Panc1 (cell line): ENCODE data around the gene SYN1. TPM values are rescaled to one million over a fixed set of nuclear protein-coding genes. Genes with fewer than 3 reads are reported as not detected.
A peak's percentile ranks its signal among the peaks of the same experiment; 100 is the strongest.

Experiments
- ATAC-seq: fragments of 200-7000 bp; cut with Tn5 transposase; 2 replicates; pipeline ENCODE4 v1.9.1; 2020; ENCODE audit warnings: mild to moderate bottlenecking, moderate library complexity
- BruUV-seq: library from RNA; stranded (reverse); fragments of 400-500 nt; replicated peaks from 2 replicates; lab custom pipeline; 2021; lab: Mats Ljungman, UMichigan
- CTCF ChIA-PET: fragments of 300-600 bp; sonication (Branson Sonifier 250); formaldehyde crosslinking; loops from one replicate; lab custom pipeline; 2022; ENCODE audit warnings: antibody characterized with exemption; lab: Charles Lee
- POLR2A ChIA-PET: fragments of 300-600 bp; sonication (Branson Sonifier 250); formaldehyde crosslinking; loops from one replicate; lab custom pipeline; 2022; ENCODE audit warnings: antibody characterized with exemption; lab: Charles Lee
- DNase-seq: peaks from one replicate; pipeline ENCODE4 v3.0.0-alpha.2; 2010; ENCODE audit warnings: low read depth, low spot score
- H3K27ac ChIP-seq: 2 replicates; pipeline ENCODE4 v1.5.1; 2011; ENCODE audit warnings: mild to moderate bottlenecking, low read length, inconsistent platforms
- H3K27me3 ChIP-seq: fragments of 200-500 bp; sonication (Bioruptor generic); 2 replicates; pipeline ENCODE4 v1.6.0; 2014; ENCODE audit warnings: low read length, inconsistent platforms; ENCODE audit not compliant: control insufficient read depth, insufficient read depth
- H3K36me3 ChIP-seq: fragments of 200-500 bp; sonication (Bioruptor generic); 2 replicates; pipeline ENCODE4 v1.5.1; 2014; ENCODE audit warnings: inconsistent platforms, mild to moderate bottlenecking, low read length, moderate library complexity; ENCODE audit not compliant: control insufficient read depth, insufficient read depth
- H3K4me1 ChIP-seq: 2 replicates; pipeline ENCODE4 v1.5.1; 2011; ENCODE audit warnings: inconsistent platforms, mild to moderate bottlenecking, low read length, moderate library complexity; ENCODE audit not compliant: control insufficient read depth, insufficient read depth
- H3K4me3 ChIP-seq, 2 experiments: 2 replicates each; pipeline ENCODE4 v1.5.1; 2011 to 2012; ENCODE audit warnings: low read depth in 2 of 2, low read length in 2 of 2, mild to moderate bottlenecking in 2 of 2, inconsistent platforms in 1 of 2, moderate library complexity in 1 of 2
- H3K9me3 ChIP-seq: fragments of 200-500 bp; sonication (Bioruptor generic); 2 replicates; pipeline ENCODE4 v1.5.1; 2014; ENCODE audit warnings: low read depth, mild to moderate bottlenecking, inconsistent platforms, low read length, moderate library complexity; ENCODE audit not compliant: control insufficient read depth, insufficient read depth
- CTCF ChIP-seq: fragments of 450-650 bp; IDR thresholded peaks from 2 replicates; pipeline ENCODE4 v1.5.1; 2017; ENCODE audit warnings: mild to moderate bottlenecking
- POLR2AphosphoS5 ChIP-seq: IDR thresholded peaks from 2 replicates; pipeline ENCODE4 v1.6.1; 2012; ENCODE audit warnings: mild to moderate bottlenecking, low read depth, low read length, moderate library complexity
- SIN3A ChIP-seq: IDR thresholded peaks from 2 replicates; pipeline ENCODE4 v1.6.1; 2012; ENCODE audit warnings: low read depth, mild to moderate bottlenecking, low read length, moderate library complexity, borderline replicate concordance; ENCODE audit not compliant: insufficient read depth
- in situ Hi-C: cut with HindIII; loops from 2 replicates; pipeline ENCODE4 v1.10.0; 2016; ENCODE audit warnings: low sequenced_read_pairs, low pct_unique_long_range_greater_than_20kb
- intact Hi-C: fragments of 100-400 bp; cut with micrococcal nuclease; formaldehyde crosslinking; loops from one replicate; pipeline ENCODE4 v1.10.0; 2022; ENCODE audit not compliant: unreplicated experiment
- total RNA-seq: library from RNA; stranded (reverse); gene quantifications from one replicate; pipeline ENCODE4 v1.2.1, GENCODE V29; 2021; ENCODE audit not compliant: unreplicated experiment
- TF ChIP-seq, protein P1 (sequence below), 2 experiments: IDR thresholded peaks; 2 replicates each; pipeline ENCODE4 v1.6.1; 2011 to 2012; ENCODE audit warnings: low read depth in 2 of 2, control low read depth in 1 of 2, low read length in 1 of 2, mild to moderate bottlenecking in 1 of 2, moderate library complexity in 1 of 2; ENCODE audit not compliant: insufficient read depth in 1 of 2

The SYN1 gene
- total RNA-seq, 1 experiment from 2014 or later, result 1.0 TPM

- 0 out of 2 replicates have a peak, but pooled peaks cover 5% of the 10 kb centered on the region for H3K4me1 ChIP-seq
- ChIA-PET CTCF (no interaction called here), POLR2A (no interaction called here)
- H3K9me3 ChIP-seq, result no peaks in the 10 kb centered on the region
- intact Hi-C loops (no loop called here), in situ Hi-C loops (no loop called here)
- no peaks in the 10 kb centered on the region for H3K27me3 ChIP-seq
- H3K27ac ChIP-seq, result no peak overlapping the region
- TF ChIP-seq SIN3A (no peak), POLR2AphosphoS5 (no peak), CTCF (peak; percentile 45)
- TF ChIP-seq, protein P1, sequence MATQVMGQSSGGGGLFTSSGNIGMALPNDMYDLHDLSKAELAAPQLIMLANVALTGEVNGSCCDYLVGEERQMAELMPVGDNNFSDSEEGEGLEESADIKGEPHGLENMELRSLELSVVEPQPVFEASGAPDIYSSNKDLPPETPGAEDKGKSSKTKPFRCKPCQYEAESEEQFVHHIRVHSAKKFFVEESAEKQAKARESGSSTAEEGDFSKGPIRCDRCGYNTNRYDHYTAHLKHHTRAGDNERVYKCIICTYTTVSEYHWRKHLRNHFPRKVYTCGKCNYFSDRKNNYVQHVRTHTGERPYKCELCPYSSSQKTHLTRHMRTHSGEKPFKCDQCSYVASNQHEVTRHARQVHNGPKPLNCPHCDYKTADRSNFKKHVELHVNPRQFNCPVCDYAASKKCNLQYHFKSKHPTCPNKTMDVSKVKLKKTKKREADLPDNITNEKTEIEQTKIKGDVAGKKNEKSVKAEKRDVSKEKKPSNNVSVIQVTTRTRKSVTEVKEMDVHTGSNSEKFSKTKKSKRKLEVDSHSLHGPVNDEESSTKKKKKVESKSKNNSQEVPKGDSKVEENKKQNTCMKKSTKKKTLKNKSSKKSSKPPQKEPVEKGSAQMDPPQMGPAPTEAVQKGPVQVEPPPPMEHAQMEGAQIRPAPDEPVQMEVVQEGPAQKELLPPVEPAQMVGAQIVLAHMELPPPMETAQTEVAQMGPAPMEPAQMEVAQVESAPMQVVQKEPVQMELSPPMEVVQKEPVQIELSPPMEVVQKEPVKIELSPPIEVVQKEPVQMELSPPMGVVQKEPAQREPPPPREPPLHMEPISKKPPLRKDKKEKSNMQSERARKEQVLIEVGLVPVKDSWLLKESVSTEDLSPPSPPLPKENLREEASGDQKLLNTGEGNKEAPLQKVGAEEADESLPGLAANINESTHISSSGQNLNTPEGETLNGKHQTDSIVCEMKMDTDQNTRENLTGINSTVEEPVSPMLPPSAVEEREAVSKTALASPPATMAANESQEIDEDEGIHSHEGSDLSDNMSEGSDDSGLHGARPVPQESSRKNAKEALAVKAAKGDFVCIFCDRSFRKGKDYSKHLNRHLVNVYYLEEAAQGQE (IDR thresholded peaks at IDR 0.05; ENCODE audit: insufficient read depth in 1 of 2, low read depth in 2 of 2, low read length in 1 of 2), result no peak
- ATAC-seq, result peak; percentile 81
- DNase-seq, result no peak
- no TSS peak for BruUV-seq
- no peak overlapping the region for H3K4me3 ChIP-seq
- H3K36me3 ChIP-seq, result peaks cover 4% of the 10 kb centered on the region
These were observed 25.0 kb upstream of the SYN1 start for GRCh38 chrX:47644557-47645091.

- POLR2A ChIA-PET, result no interaction called here
- H3K36me3 ChIP-seq, result peaks cover 4% of the 10 kb centered on the region
- H3K4me3 ChIP-seq, result no peak overlapping the region
- DNase-seq (no peak), ATAC-seq (no peak)
- no peak overlapping the region for H3K27ac ChIP-seq
- no peaks in the 10 kb centered on the region for H3K9me3 ChIP-seq
- H3K4me1 ChIP-seq, result 0 out of 2 replicates have a peak, but pooled peaks cover 3% of the 10 kb centered on the region
- no peaks in the 10 kb centered on the region for H3K27me3 ChIP-seq
- CTCF ChIA-PET, result no interaction called here
- TF ChIP-seq, protein P1 (IDR thresholded peaks at IDR 0.05; ENCODE audit: insufficient read depth in 1 of 2, low read depth in 2 of 2, low read length in 1 of 2), result no peak
- TF ChIP-seq CTCF, result peak; percentile 11; the same call in 1 of the 2 replicates
- intact Hi-C loops, result no loop called here
- no TSS peak for BruUV-seq
- in situ Hi-C loops, result no loop called here
These were observed 24.3 kb upstream of the SYN1 start for GRCh38 chrX:47643926-47644325.
